Small intestine (tissue), 7 donors: ENCODE measurements around the gene RNF212. TPM values are rescaled to one million over a fixed set of nuclear protein-coding genes. Genes with fewer than 3 reads are reported as not detected.

ENCODE experiments used
- DNase-seq, 2 donors: peaks; one replicate each; pipeline versions ENCODE4 v3.0.0 to v3.0.0-alpha.2; 2013
- FAIRE-seq: peaks from 2 replicates; lab custom pipeline; 2012; peaks lifted over from hg19 to GRCh38; lab: Jason Lieb, UNC
- H3K27ac ChIP-seq, 3 donors: one replicate each; pipeline ENCODE4 v1.5.1; 2013; ENCODE audit warnings: low read length in 2 of 3, mild to moderate bottlenecking in 2 of 3, control low read depth in 1 of 3, inconsistent platforms in 1 of 3, low read depth in 1 of 3, moderate library complexity in 1 of 3
- H3K27me3 ChIP-seq, 3 donors: one replicate each; pipeline ENCODE4 v1.6.1; 2013; ENCODE audit warnings: low read length in 3 of 3, inconsistent platforms in 1 of 3; ENCODE audit not compliant: control insufficient read depth in 3 of 3, insufficient read depth in 3 of 3
- H3K36me3 ChIP-seq, 3 donors: one replicate each; pipeline ENCODE4 v1.6.1; 2013; ENCODE audit warnings: low read length in 3 of 3, inconsistent platforms in 1 of 3, low read depth in 1 of 3, mild to moderate bottlenecking in 1 of 3, moderate library complexity in 1 of 3; ENCODE audit not compliant: control insufficient read depth in 3 of 3, insufficient read depth in 2 of 3
- H3K4me1 ChIP-seq, 3 donors: one replicate each; pipeline ENCODE4 v1.6.1; 2013; ENCODE audit warnings: low read length in 2 of 3, inconsistent platforms in 1 of 3, low read depth in 1 of 3, mild to moderate bottlenecking in 1 of 3, moderate library complexity in 1 of 3; ENCODE audit not compliant: control insufficient read depth in 3 of 3, insufficient read depth in 2 of 3
- H3K4me3 ChIP-seq, 3 donors: one replicate each; pipeline ENCODE4 v1.5.1; 2013; ENCODE audit warnings: low read length in 3 of 3, control low read depth in 1 of 3, inconsistent platforms in 1 of 3, low read depth in 1 of 3, mild to moderate bottlenecking in 1 of 3, moderate library complexity in 1 of 3
- H3K9me3 ChIP-seq, 2 donors: one replicate each; pipeline ENCODE4 v1.6.1; 2013; ENCODE audit warnings: low read depth in 1 of 2, low read length in 1 of 2; ENCODE audit not compliant: control insufficient read depth in 2 of 2, insufficient read depth in 1 of 2
- WGBS, 3 donors: extraction: QIAGEN DNeasy Blood & Tissue Kit; methylation state at CpG; one replicate each; pipeline ENCODE4 v1.1.7; 2013; 5-methylcytosine and 5-hydroxymethylcytosine counted together
- polyA plus RNA-seq, 4 donors: library from polyadenylated mRNA; stranded (reverse) in 3 of 4; unstranded in 1 of 4; fragments of 200-250 nt in 3 of 4; fragments of 120-200 nt in 1 of 4; gene quantifications; one replicate each; pipeline versions ENCODE4 v1.2.1 to v1.2.3, GENCODE V29; 2013
- donor health status: healthy with polysubstance abuse.
- donor health status: control.
- donor health status: control.
- donor health status: Bipolar disorder and iron deficiency.
- donor health status: healthy.

Gene RNF212
- polyA plus RNA-seq, 4 donors: 1.4 to 2.2 (median 1.7) TPM; not detected in 1

DNA sequence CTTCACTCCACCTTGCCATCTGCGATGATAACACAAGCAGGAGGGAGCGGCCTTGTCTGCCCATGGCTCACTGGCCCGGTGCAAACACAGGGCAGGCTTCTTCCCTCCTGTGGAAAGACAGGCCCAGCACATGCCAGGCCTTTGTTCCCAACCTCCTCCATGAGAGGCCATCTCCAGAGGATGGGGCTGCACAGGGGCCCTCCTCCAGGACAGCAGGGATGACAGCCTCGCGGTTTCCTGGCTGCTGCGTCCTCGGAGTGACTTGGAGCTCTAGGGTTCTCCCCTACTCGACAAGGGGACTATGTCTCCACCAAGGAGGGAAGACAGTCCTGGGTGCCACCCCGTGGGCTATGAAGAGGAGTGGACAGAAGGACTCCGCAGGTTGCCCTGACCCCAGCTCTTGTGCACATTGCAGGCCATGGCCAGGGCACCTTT is 21.8 kb downstream of the RNF212 start:
- no peak for FAIRE-seq

DNA sequence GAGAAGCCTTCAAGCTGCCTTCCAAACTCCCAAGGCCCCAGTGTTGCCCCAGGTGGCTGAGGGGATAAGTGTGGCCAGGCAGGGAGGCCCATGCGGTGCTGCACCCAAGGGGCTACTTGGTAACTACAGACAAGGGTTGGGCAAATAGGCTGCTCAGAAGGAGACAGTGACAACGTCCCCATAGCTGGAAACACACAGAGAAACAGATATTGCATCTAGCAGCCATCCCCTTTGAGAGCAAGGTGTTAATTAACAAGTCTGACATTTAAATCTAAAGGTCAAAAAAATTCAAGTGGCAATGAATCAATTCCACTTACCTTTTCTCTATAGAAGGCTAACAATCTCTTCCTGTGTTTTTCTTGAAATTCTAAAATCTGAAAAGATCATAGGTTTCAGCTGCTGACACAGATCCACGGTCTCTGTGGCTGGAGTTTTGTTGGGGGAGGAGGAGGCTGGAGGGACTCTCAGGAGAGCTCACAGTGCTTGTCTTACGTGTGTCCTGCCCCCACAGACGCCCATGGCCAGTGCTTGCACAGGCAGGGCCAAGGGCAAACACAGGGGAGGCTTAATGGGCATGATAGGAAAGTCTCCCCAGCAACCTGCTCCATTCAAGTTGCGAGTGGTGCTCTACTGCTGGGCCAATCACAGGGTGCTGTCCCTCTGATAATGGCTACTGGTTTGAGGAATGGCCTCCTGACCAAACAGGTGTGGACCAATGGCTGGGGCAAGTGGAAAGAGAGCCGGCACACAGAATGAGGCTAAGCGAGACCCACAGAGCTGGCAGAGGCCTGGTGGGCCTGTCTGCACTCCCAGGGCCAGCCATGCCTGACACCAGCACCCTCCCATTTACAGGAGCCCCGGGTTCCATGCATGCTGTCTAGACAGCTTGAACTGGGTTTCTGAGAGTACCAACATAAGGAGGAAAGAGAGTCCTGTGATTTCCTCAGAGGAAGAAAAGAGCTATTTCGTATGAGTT is 22.6 kb downstream of the RNF212 start:
- DNase-seq (no peak), FAIRE-seq (no peak)
- Histone ChIP-seq H3K9me3 (peaks cover 0 to 12% of the 10 kb centered on the region in 2 donors), H3K36me3 (no peaks in the 10 kb centered on the region), H3K27me3 (no peaks in the 10 kb centered on the region), H3K4me3 (no peak overlapping the region), H3K27ac (no peak overlapping the region), H3K4me1 (no peaks in the 10 kb centered on the region)
- WGBS, 3 donors: 79 to 87% (median 82%) methylated on average over 10 of the region's 10 CpGs

More for the DNA sequence above, 21.8 kb downstream of the RNF212 start:
- no peak for DNase-seq
- WGBS, 3 donors: 88 to 90% (median 90%) methylated on average over 10 of the region's 10 CpGs
- Histone ChIP-seq H3K4me1 (no peaks in the 10 kb centered on the region), H3K36me3 (no peaks in the 10 kb centered on the region), H3K4me3 (no peak overlapping the region), H3K27ac (no peak overlapping the region), H3K9me3 (peaks cover 0 to 12% of the 10 kb centered on the region in 2 donors), H3K27me3 (no peaks in the 10 kb centered on the region)

- H3K4me1 ChIP-seq: no peaks in the 10 kb centered on the region
- no peak overlapping the region for H3K27ac ChIP-seq
- WGBS, 3 donors: 93 to 96% (median 96%) methylated on average over 3 of the region's 3 CpGs
- H3K9me3 ChIP-seq: peaks cover 0 to 12% of the 10 kb centered on the region in 2 donors
- DNase-seq: no peak
- H3K27me3 ChIP-seq: no peaks in the 10 kb centered on the region
- FAIRE-seq: no peak
- no peaks in the 10 kb centered on the region for H3K36me3 ChIP-seq
- no peak overlapping the region for H3K4me3 ChIP-seq
Measured at GRCh38 chr4:1090036-1090435, 23.3 kb downstream of the RNF212 start.

DNA sequence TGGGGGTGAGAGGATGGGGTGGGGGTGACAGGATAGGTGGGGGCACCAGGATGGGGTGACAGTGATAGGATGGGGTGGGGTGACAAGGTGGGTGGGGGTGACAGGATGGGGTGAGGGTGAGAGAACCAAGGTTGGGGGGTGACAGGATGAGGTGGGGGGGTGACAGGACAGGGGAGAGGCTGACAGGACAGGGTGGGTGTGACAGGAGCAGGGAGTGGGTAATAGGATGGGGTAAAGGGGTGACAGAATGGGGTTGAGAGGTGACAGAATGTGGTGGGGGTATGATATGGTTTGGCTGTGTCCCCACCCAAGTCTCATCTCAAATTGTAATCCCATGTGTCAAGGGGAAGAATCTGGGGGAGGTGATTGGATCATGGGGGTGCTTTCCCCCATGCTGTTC is 26.0 kb downstream of the RNF212 start:
- no peaks in the 10 kb centered on the region for H3K4me1 ChIP-seq
- H3K4me3 ChIP-seq: no peak overlapping the region
- DNase-seq (no peak), FAIRE-seq (no peak)
- H3K36me3 ChIP-seq: no peaks in the 10 kb centered on the region
- H3K9me3 ChIP-seq: peaks cover 0 to 12% of the 10 kb centered on the region in 2 donors
- no peaks in the 10 kb centered on the region for H3K27me3 ChIP-seq
- H3K27ac ChIP-seq: no peak overlapping the region

- Histone ChIP-seq H3K4me3 (no peak overlapping the region), H3K4me1 (no peaks in the 10 kb centered on the region), H3K9me3 (peaks cover 0 to 12% of the 10 kb centered on the region in 2 donors), H3K27ac (no peak overlapping the region), H3K27me3 (no peaks in the 10 kb centered on the region), H3K36me3 (no peaks in the 10 kb centered on the region)
- WGBS, 3 donors: 64 to 73% (median 72%) methylated on average over 8 of the region's 8 CpGs
- FAIRE-seq (no peak), DNase-seq (no peak)
Measured at GRCh38 chr4:1086011-1086410, 27.4 kb downstream of the RNF212 start.

GRCh38 chr4:1085404-1085799 is 28.0 kb downstream of the RNF212 start:
- Histone ChIP-seq H3K27ac (no peak overlapping the region), H3K9me3 (peaks cover 0 to 12% of the 10 kb centered on the region in 2 donors), H3K36me3 (no peaks in the 10 kb centered on the region), H3K4me3 (no peak overlapping the region), H3K4me1 (no peaks in the 10 kb centered on the region), H3K27me3 (peaks cover 0 to 3% (median 0%) of the 10 kb centered on the region in 3 donors)
- 53 to 82% (median 58%) methylated on average over 7 of the region's 7 CpGs for WGBS, 3 donors
- FAIRE-seq: no peak
- no peak for DNase-seq

DNA sequence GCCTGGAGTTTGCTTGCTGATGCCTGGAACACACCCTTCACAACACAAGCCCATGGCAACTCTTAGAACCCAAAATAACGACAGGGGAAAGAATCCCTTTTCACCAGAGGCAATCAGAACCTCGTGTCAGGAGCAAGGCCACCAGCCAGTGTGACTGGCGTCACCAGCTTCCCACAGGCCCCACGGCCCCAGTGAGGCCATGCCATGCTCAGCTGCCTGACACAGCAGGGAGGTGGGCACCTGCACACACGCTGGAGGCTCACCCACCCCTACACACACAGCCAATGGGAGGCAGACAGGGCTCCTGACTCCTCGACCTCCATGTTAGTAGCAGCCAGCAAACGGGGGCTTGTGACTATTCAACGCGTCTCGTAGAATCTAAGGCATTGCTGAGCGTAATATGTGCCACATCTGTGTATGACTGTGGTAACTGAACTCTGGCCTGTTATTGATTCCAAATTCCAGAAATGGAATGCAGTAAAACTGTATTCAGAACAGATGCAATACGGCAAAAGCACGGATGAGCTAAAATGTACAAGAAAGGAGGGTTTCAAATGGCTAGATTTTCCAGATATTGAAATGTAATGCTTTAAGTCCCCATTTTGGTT is 28.5 kb downstream of the RNF212 start:
- H3K9me3 ChIP-seq: peaks cover 0 to 12% of the 10 kb centered on the region in 2 donors
- H3K27me3 ChIP-seq: peaks cover 0 to 3% (median 0%) of the 10 kb centered on the region in 3 donors
- no peak for FAIRE-seq
- 40 to 78% (median 51%) methylated on average over 13 of the region's 13 CpGs for WGBS, 3 donors
- peak in 1 of 2 donors; percentile 14 for DNase-seq
- no peaks in the 10 kb centered on the region for H3K36me3 ChIP-seq
- no peaks in the 10 kb centered on the region for H3K4me1 ChIP-seq
- no peak overlapping the region for H3K27ac ChIP-seq
- H3K4me3 ChIP-seq: no peak overlapping the region

DNA sequence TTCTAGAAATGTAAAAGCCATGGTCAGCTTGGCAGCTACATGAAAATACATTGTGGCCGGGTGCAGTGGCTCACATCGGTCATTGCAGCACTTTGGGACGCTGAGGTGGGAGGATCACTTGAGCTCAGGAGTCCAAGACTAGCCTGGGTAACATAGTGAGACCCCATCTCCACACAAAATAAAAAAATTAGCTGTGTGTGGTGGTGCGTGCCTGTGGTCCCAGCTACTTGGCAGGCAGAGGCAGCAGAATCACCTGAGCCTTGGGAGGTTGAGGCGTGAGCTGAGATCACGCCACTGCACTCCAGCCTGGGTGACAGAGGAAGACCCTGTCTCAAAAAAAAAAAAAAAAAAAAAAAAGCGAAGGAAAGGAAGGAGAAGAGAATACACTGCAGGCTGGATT is 29.0 kb downstream of the RNF212 start:
- WGBS, 3 donors: 87 to 88% (median 87%) methylated on average over 6 to 7 of the region's 7 CpGs
- FAIRE-seq (no peak), DNase-seq (no peak)
- no peak overlapping the region for H3K4me3 ChIP-seq
- H3K36me3 ChIP-seq: no peaks in the 10 kb centered on the region
- H3K9me3 ChIP-seq: peaks cover 0 to 9% of the 10 kb centered on the region in 2 donors
- H3K27me3 ChIP-seq: peaks cover 0 to 3% (median 0%) of the 10 kb centered on the region in 3 donors
- no peak overlapping the region for H3K27ac ChIP-seq
- H3K4me1 ChIP-seq: no peaks in the 10 kb centered on the region
